ENCODE results near the gene TBC1D22A.
"Not testable (repeated sequence)": the region's sequence is repeated elsewhere in the genome, so short reads cannot be mapped to it uniquely, and the experiment has no call there.

Gene TBC1D22A

GRCh38 chr22:46978668-46979067, 216.2 kb downstream of the TBC1D22A start:
- DNase-seq: not testable (repeated sequence)

GRCh38 chr22:46979506-46979905, 217.1 kb downstream of the TBC1D22A start:
- no peak for DNase-seq

DNA sequence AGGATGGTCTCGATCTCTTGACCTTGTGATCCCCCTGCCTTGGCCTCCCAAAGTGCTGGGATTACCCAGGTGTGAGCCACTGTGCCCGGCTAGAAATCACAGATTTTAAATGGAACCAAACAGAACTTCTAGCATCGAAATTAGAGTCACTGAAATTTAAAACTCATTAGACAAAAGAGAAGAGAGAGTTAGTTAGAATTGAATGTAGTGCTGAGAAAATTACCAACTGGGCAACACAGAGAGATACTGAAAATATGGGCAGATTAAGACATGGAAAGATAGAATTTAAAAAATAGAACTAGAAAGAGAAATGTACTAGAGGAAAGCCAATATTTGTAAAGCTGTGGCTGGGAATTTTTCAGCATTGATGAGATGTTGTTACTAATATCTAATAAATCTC, 217.9 kb downstream of the TBC1D22A start:
- no peak for DNase-seq

- no peak for DNase-seq
Observed at GRCh38 chr22:46982635-46983034, 220.2 kb downstream of the TBC1D22A start.

GRCh38 chr22:46983046-46983445, 220.6 kb downstream of the TBC1D22A start:
- no peak for DNase-seq

DNA sequence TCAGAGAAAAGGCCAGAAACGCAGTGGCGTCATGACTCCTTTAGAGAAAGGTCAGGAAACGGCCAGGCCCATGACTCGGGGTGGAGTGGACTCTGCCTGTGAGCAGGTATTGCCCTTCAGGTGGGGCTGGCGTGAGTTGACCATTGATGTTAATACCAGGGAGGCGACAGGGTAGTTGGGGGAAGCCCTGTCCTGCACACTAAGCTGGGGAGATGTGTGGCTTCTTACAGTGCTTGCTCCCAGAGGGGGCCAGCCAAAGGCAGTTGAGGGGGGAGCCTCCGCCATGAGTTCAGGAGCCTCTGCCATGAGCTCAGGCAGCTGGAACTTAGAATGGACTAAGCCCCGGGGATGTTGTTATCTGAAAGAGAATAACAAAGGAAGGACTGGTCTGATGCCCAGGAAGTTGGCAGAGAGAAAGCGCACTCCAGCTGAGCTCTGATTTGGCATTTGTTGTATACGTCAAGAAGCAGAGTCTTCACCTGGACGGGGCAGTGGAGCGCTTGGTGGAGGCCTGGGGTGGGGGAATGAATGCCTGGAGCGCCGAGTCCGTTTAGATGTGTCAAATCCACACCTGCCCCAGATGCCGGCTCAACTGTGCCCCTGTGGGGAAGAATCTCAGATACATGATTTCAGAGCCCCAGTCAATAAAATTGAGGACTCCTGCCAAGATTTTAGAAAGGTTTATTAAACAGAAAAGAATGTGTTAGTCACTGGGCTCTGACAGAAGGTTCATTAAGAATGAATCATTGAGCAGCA, 222.5 kb downstream of the TBC1D22A start:
- no peak for DNase-seq

DNA sequence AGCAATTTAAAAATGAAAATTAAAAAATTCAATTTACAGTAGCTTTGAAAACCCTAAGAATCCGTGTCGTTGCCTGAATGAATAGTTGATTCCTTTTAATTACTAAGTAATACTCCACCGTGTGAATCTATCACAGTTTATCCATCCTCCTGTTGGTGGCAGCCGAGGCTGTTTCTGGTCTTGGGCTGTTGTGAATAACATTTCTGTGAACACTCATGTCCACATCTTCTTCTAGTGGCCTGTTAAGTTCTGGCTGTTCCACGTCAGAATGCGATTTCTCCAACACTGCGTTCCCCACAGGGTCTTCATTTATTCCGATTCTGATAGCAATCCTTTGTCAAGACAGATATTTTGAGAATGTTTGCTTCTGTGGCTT, 223.0 kb downstream of the TBC1D22A start:
- no peak for DNase-seq

GRCh38 chr22:46986788-46987187, 224.3 kb downstream of the TBC1D22A start:
- DNase-seq: no peak

- no peak for DNase-seq
Observed at GRCh38 chr22:46990937-46991550, 228.6 kb downstream of the TBC1D22A start.

DNA sequence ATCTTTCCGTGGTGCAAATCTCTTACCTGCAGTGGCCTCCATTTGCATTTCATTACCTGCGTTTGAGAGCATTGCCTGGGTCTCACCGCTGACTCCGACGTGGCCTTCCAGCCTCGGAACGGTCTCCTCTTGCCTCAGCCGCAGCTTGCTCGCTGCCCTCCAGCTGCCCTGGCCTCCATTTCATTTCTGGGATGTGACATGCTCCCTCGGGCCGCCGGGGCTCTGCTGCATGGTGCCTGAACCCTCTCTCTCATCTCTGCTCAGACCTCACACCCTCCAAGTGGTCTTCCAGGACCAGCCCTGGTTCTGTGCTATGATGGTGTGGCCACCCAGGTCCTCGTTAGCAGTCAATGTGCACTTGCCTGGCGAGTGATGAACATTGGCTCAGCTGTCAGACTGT, 229.2 kb downstream of the TBC1D22A start:
- DNase-seq: no peak

GRCh38 chr22:46992121-46992731, 229.8 kb downstream of the TBC1D22A start:
- DNase-seq: no peak

- DNase-seq: no peak
Observed at GRCh38 chr22:46993633-46994032, 231.2 kb downstream of the TBC1D22A start.

- no peak for DNase-seq
Observed at GRCh38 chr22:46994265-46994664, 231.8 kb downstream of the TBC1D22A start.

- no peak for DNase-seq
Observed at GRCh38 chr22:46994983-46995382, 232.5 kb downstream of the TBC1D22A start.

GRCh38 chr22:46995501-46996360, 233.3 kb downstream of the TBC1D22A start:
- DNase-seq: no peak

DNA sequence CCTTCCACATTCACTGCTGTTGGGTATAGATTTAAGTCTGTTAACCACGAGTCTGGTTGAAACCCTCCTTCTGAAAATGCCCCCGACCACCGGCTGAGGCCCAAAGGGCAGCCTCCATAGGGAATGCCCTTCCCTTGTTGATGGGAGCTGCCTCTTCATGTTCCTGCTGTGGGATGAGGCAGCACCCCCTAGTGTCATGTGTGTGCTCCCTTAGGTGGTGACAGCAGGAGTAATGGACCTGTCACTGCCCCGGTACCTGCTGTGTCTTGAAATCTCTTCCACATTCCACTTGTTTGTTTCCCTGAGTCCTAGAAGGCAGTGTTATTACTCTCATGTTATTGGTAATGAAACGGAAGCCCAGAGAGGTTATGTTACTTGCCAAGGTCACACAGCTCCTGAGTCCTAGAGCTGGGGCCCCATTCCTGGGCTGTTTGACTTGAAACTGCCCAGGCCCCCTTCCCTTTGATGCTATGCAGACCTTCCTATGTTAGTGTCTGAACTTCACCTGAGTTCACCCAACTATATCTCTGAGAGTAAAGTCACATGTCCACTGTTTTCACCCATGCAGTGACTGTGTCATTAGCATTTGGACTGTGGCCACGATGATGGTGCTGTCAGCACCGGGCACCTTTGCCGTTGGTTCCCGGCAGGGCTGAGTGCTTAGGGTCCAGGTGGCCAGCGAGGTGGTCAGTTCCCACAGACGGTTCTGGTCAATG, 234.3 kb downstream of the TBC1D22A start:
- peak; percentile 6 for DNase-seq

GRCh38 chr22:46997311-46997970, 235.0 kb downstream of the TBC1D22A start:
- DNase-seq: no peak

GRCh38 chr22:46998331-46998730, 235.9 kb downstream of the TBC1D22A start:
- no peak for DNase-seq

GRCh38 chr22:47000256-47000655, 237.8 kb downstream of the TBC1D22A start:
- no peak for DNase-seq

DNA sequence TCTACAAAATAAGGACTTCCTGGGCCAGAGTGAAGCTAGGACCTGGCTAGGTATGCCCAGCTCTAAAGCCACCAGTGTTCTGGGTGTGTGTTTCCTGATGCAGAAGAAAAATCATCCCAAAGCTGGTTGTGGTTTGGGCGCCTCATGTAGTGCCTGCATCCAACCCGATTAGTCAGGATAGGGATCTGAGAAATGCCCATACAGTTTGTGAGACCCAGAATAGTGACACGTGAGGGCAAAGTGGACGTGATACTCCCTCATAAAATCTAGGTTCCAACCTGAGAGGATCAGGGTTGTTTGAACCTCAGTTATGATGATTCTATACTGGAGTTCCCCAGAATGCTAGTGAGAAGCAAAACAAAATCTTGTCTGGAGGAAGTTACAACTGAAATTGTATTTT, 238.4 kb downstream of the TBC1D22A start:
- DNase-seq: peak; percentile 17

- DNase-seq: no peak
Observed at GRCh38 chr22:47001288-47001687, 238.8 kb downstream of the TBC1D22A start.

DNA sequence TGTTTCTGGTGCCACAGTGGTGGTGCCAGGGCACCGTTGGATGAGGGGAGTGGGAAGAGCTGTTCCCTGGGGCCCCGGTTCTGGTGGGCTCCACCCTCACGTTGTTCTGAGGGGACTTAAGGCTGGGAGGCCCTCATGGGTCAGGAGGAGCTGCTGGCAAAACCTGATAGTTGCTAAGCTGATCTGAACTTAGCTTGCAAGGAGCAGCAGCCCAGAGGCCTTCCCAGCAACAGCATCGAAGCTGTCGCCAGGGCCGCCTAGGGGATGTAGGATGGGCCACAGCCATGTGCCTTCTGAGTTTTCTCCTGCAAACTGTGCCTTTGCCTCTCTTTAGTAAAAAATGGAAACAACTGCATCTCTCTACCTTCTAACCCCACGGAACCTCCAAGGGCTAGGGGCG, 240.2 kb downstream of the TBC1D22A start:
- DNase-seq: peak; percentile 5

All from hematopoietic multipotent progenitor cell treated with erythropoietin and hydrocortisone succinate and interleukin-3 and kit ligand, for 4 days (in vitro differentiated cells).